GM23248 (cell line): ENCODE results near the gene DCD. TPM values are rescaled to one million over a fixed set of nuclear protein-coding genes. Genes with fewer than 3 reads are reported as not detected.

ENCODE experiments used
- DNase-seq: peaks from one replicate; pipeline ENCODE4 v3.0.0-alpha.2; 2015
- H2AFZ ChIP-seq: fragments of 200-600 bp; sonication (generic); 2 replicates; pipeline ENCODE4 v1.6.1; 2016; ENCODE audit warnings: antibody characterized with exemption
- H3F3A ChIP-seq: fragments of 200-600 bp; sonication (generic); 2 replicates; pipeline ENCODE4 v1.6.1; 2016; ENCODE audit warnings: mild to moderate bottlenecking, antibody characterized with exemption, mixed run types; ENCODE audit not compliant: insufficient read depth
- H3K27ac ChIP-seq: fragments of 200-600 bp; sonication (generic); 2 replicates; pipeline ENCODE4 v1.5.1; 2016; ENCODE audit warnings: mild to moderate bottlenecking
- H3K27me3 ChIP-seq: fragments of 200-600 bp; sonication (generic); replicated peaks from 2 replicates; pipeline ENCODE4 v1.6.1; 2016; ENCODE audit warnings: mild to moderate bottlenecking; ENCODE audit not compliant: insufficient read depth
- H3K36me3 ChIP-seq: fragments of 200-600 bp; sonication (generic); 2 replicates; pipeline ENCODE4 v1.6.1; 2016; ENCODE audit warnings: low read depth, mild to moderate bottlenecking
- H3K4me1 ChIP-seq: fragments of 200-600 bp; sonication (generic); 2 replicates; pipeline ENCODE4 v1.6.1; 2016; ENCODE audit warnings: mild to moderate bottlenecking; ENCODE audit not compliant: insufficient read depth
- H3K4me2 ChIP-seq: fragments of 200-600 bp; sonication (generic); one replicate; pipeline ENCODE4 v1.6.1; 2016; ENCODE audit warnings: mild to moderate bottlenecking; ENCODE audit not compliant: unreplicated experiment
- H3K4me3 ChIP-seq: fragments of 200-600 bp; sonication (generic); 2 replicates; pipeline ENCODE4 v1.5.1; 2016; ENCODE audit warnings: mild to moderate bottlenecking
- H3K79me2 ChIP-seq: fragments of 200-600 bp; sonication (generic); 2 replicates; pipeline ENCODE4 v1.6.1; 2016; ENCODE audit warnings: mild to moderate bottlenecking; ENCODE audit not compliant: insufficient read depth
- H3K9ac ChIP-seq: fragments of 200-600 bp; sonication (generic); 2 replicates; pipeline ENCODE4 v1.6.1; 2016; ENCODE audit warnings: mild to moderate bottlenecking
- H3K9me2 ChIP-seq: fragments of 200-600 bp; sonication (generic); 2 replicates; pipeline ENCODE4 v1.6.1; 2016; ENCODE audit warnings: mixed run types, mild to moderate bottlenecking, moderate library complexity; ENCODE audit not compliant: insufficient read depth
- H3K9me3 ChIP-seq: fragments of 200-600 bp; sonication (generic); one replicate; pipeline ENCODE4 v1.6.1; 2017; ENCODE audit warnings: low read depth
- H4K20me1 ChIP-seq: fragments of 200-600 bp; sonication (generic); 2 replicates; pipeline ENCODE4 v1.6.0; 2016; ENCODE audit not compliant: insufficient read depth
- EZH2 ChIP-seq: fragments of 200-600 bp; sonication (generic); IDR thresholded peaks from 2 replicates; pipeline ENCODE4 v1.6.1; 2018; ENCODE audit warnings: antibody characterized with exemption, mild to moderate bottlenecking; ENCODE audit not compliant: insufficient read depth, poor library complexity, severe bottlenecking
- EZH2phosphoT487 ChIP-seq: fragments of 200-600 bp; sonication (generic); IDR thresholded peaks from 2 replicates; pipeline ENCODE4 v1.6.1; 2018; ENCODE audit warnings: antibody characterized with exemption, moderate library complexity, mild to moderate bottlenecking, low read depth; ENCODE audit not compliant: insufficient read depth
- WGBS, 2 experiments: methylation state at CpG; one replicate each; pipeline ENCODE4 v1.1.6; 2015 to 2017; ENCODE audit warnings: low lambda C conversion rate in 2 of 2, low coverage in 1 of 2; ENCODE audit errors: missing lambda C conversion rate in 2 of 2; 5-methylcytosine and 5-hydroxymethylcytosine counted together
- in situ Hi-C: fragments of 300-500 bp; cut with MboI; formaldehyde crosslinking; loops from 2 replicates; pipeline ENCODE4 v1.15.0; 2020
- polyA plus RNA-seq: library from polyadenylated mRNA; unstranded; fragments of >200 nt; fragmentation: Nextera tagmentation; extraction: Ambion mirVana; gene quantifications from 2 replicates; pipeline ENCODE4 v1.2.1, GENCODE V29; 2016
- total RNA-seq: library from RNA; depleted of rRNA; stranded (reverse); fragments of >200 nt; shearing (Covaris generic); gene quantifications from 2 replicates; pipeline ENCODE4 v1.2.3, GENCODE V29; 2014

DCD gene
- total and polyA plus RNA-seq, 2 experiments from 2014 or later = not detected

DNA sequence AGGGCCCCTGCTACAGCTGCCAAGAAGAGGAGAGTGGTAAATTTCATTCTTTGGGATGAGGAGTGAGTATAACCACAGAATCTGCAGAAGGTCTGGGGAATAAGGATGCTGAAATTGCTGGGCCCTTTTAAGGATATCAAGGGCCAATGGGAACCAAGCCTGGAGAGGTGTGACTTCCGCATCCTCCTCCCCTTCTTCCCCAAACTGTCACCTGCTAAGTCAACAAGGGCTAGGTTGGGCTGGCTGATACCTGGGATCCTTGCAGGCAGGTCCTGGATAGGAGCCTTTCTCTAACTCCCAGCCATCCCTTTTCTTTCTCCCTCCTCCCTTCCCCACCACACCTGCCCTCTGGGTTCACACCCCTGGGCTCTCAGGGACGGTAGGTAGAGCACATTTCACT lies 13.4 kb downstream of the DCD start, which contains the start of gene LACRT:
Gene LACRT, minus strand, starts transcription at position 101 of the 400 bp plus-strand sequence. Its CDS starts 54 bp downstream, at position 47.
- no peaks in the 10 kb centered on the region for H3K79me2 ChIP-seq
- in situ Hi-C loops = no loop called here
- TF ChIP-seq EZH2 (no peak), EZH2phosphoT487 (no peak)
- H3F3A ChIP-seq = no peaks in the 10 kb centered on the region
- H4K20me1 ChIP-seq = no peaks in the 10 kb centered on the region
- H3K4me2 ChIP-seq = no peak within 1 kb of the TSS
- no peaks in the 10 kb centered on the region for H3K9me3 ChIP-seq
- 21 to 38% methylated on average over 2 of the region's 2 CpGs for WGBS, 2 experiments
- H3K27me3 ChIP-seq = no peaks in the 10 kb centered on the region; the same call in 1 of the 2 replicates
- no peak within 1 kb of the TSS for H3K9ac ChIP-seq
- DNase-seq = no peak
- no peak within 1 kb of the TSS for H3K27ac ChIP-seq
- no peaks in the 10 kb centered on the region for H3K4me1 ChIP-seq
- H2AFZ ChIP-seq = no peak within 1 kb of the TSS
- no peaks in the 10 kb centered on the region for H3K9me2 ChIP-seq
- no peaks in the 10 kb centered on the region for H3K36me3 ChIP-seq
- no peak within 1 kb of the TSS for H3K4me3 ChIP-seq

GRCh38 chr12:54631988-54632728 lies 16.0 kb downstream of the DCD start:
- no peaks in the 10 kb centered on the region for H4K20me1 ChIP-seq
- H3K9me3 ChIP-seq = no peaks in the 10 kb centered on the region
- no peaks in the 10 kb centered on the region; the same call in 1 of the 2 replicates for H3K27me3 ChIP-seq
- in situ Hi-C loops = no loop called here
- DNase-seq = no peak
- H3K4me1 ChIP-seq = no peaks in the 10 kb centered on the region
- no peaks in the 10 kb centered on the region for H3F3A ChIP-seq
- no peak for TF ChIP-seq EZH2
- TF ChIP-seq EZH2phosphoT487 = no peak
- WGBS, 2 experiments = 42% methylated on average over 8 of the region's 8 CpGs
- H3K9me2 ChIP-seq = no peaks in the 10 kb centered on the region
- no peaks in the 10 kb centered on the region for H3K79me2 ChIP-seq
- H2AFZ ChIP-seq = no peak overlapping the region
- H3K36me3 ChIP-seq = no peaks in the 10 kb centered on the region
- no peak overlapping the region for H3K9ac ChIP-seq
- H3K27ac ChIP-seq = no peak overlapping the region
- H3K4me2 ChIP-seq = no peak overlapping the region
- H3K4me3 ChIP-seq = no peak overlapping the region

GRCh38 chr12:54631551-54631950 lies 16.6 kb downstream of the DCD start:
- Histone ChIP-seq H3K9ac (no peak overlapping the region), H3K36me3 (no peaks in the 10 kb centered on the region), H2AFZ (no peak overlapping the region), H3K79me2 (no peaks in the 10 kb centered on the region), H3K27me3 (no peaks in the 10 kb centered on the region; the same call in 1 of the 2 replicates), H3K9me3 (no peaks in the 10 kb centered on the region), H3K27ac (no peak overlapping the region), H3F3A (no peaks in the 10 kb centered on the region), H3K4me1 (no peaks in the 10 kb centered on the region), H3K9me2 (no peaks in the 10 kb centered on the region), H4K20me1 (no peaks in the 10 kb centered on the region), H3K4me2 (no peak overlapping the region), H3K4me3 (no peak overlapping the region)
- no peak for TF ChIP-seq EZH2phosphoT487
- no peak for TF ChIP-seq EZH2
- in situ Hi-C loops = no loop called here
- no peak for DNase-seq
- WGBS, 2 experiments = 31 to 33% methylated on average over 5 of the region's 5 CpGs

- in situ Hi-C loops = no loop called here
- Histone ChIP-seq H3K9ac (no peak overlapping the region), H3K9me3 (no peaks in the 10 kb centered on the region), H3K36me3 (no peaks in the 10 kb centered on the region), H3K9me2 (no peaks in the 10 kb centered on the region), H3F3A (no peaks in the 10 kb centered on the region), H3K79me2 (no peaks in the 10 kb centered on the region), H3K4me2 (no peak overlapping the region), H4K20me1 (no peaks in the 10 kb centered on the region), H3K4me3 (no peak overlapping the region), H3K27me3 (peaks cover 6% of the 10 kb centered on the region; the same call in 1 of the 2 replicates), H3K4me1 (no peaks in the 10 kb centered on the region), H3K27ac (no peak overlapping the region), H2AFZ (no peak overlapping the region)
- TF ChIP-seq EZH2 = no peak
- no peak for TF ChIP-seq EZH2phosphoT487
- WGBS, 2 experiments = 38 to 42% methylated on average over 2 of the region's 2 CpGs
- DNase-seq = no peak
Observed at GRCh38 chr12:54629925-54630324, 18.2 kb downstream of the DCD start.
